Measurements from ENCODE around the gene TASOR.

The TASOR gene

GRCh38 chr3:56681984-56682461 lies 1.0 kb downstream of the TASOR start:
- peak; percentile 32 for DNase-seq

DNA sequence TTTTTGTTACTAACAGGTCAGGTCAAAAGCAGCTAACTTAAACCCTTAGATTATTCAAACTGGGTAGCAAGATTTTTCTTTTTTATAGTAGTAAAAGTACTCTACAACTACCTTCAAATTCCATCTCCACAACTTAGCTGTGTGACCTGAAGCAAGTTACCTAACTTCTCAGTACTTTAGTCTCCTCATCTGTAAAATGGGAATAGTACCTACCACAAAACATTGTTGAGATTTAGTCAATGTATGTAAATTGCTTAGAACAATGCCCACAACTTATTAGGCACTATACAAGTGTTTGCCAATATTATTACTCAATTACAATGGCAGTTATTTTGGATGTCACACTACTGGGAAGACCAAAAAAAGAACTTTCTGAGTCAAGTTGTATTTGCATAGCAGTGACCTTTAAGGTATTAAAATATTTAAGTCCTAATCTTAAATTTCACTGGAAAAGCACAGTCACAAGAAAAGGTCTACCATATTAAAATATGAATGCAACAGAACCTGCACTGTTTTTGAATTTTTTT lies 2.9 kb downstream of the TASOR start:
- DNase-seq, result no peak

- no peak for DNase-seq
Observed at GRCh38 chr3:56677286-56677685, 5.8 kb downstream of the TASOR start.

DNA sequence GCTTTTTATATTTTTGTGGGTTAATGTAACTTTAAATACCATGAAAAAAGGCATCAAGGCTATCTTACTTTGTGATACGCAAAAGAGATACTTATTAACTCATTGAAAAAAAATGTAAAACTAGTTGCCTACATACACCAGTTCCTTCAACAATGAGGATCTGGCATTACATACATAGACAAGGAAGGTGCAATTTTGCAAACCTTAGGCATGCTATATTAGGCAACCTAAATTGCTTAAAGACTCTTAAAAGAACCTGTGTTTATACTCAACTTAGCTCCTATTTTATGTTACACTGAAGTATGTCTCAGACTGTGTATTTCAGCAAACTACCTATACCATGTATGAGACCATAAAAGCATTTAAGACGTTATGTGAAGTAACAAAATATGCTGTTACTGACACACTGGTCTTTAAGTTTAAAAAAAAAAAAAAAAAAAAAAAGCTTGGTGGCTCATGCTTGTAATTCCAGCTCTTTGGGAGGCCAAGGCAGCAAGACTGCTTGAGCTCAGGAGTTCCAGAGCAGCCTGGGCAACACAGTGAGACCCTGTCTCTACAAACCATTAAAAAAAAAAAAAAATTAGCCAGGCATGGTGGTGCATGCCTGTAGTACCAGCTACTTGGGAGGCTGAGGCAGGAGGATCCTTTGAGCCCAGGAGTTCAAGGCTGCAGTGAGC lies 9.1 kb downstream of the TASOR start:
- no peak for DNase-seq

- DNase-seq, result no peak
Observed at GRCh38 chr3:56667973-56668579, 15.0 kb downstream of the TASOR start.

DNA sequence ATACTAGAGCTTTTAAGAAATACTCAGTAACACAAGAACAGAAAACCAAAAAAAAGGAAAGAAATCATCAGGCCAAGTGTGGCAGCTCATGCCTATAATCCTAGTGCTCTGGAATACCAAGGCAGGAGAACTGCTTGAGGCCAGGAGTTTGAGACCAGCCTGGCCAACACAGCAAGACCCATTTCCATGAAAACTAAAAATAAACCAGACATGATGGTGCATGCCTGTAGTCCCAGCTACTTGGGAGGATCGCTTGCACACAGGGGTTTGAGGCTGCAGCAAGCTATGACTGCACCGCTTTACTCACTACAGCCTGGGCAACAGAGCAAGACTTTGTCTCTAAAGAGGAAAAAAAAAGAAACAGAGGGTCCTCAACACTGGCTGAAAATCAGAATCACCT lies 18.2 kb downstream of the TASOR start:
- DNase-seq, result no peak

DNA sequence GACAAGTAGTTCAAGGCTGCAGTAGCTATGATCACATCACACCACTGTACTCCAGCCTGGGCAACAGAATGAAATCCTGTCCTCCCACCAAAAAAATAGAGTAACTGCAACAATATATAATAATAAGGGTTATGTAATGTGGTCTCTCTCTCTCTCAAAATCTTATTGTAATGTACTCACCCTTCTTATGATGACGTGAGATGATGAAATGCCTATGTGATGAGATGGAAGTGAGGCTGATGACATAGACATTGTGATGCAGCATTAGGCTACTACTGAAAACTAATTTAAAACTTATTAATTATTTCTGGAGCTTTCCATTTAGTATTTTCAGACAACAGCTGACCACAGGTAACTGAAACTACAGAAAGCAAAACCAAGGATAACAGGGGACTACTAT lies 27.4 kb downstream of the TASOR start:
- no peak for DNase-seq

DNA sequence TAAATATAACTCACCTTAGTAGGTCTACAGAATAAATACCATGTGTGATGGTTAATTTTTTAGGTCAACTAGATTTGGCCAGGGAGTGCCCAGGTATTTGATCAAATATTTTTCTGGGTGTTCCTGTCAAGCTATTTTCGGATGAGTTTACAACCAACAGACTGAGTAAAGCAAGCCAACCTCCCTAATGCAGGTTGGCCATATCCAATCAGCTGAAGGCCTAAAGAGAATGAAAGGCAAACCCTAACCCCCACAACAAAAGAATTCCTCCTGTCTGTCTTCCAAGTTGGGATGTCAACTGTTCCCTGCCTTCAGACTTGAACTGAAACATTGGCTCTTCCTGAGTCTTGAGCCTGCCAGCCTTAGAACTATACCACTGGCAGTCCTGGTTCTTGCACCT lies 28.6 kb downstream of the TASOR start:
- DNase-seq, result no peak

DNA sequence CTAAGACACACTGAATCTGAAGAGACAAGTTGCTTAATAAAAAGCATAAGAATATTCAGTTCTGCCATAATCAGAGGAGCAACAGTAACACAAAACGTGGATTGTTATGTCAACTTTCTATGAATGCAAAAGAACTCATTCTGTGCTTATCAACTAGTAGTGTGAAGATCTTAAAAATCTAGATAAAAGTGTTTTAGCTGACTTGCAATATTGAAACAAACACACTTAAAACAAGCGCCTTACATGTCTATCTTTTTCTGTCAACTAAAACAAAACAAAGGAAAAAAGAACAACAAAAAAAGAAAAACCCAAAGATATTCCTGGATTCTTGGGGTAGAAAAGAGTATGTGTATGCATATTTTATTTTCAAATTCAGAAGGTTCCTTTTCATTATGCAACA lies 37.7 kb downstream of the TASOR start:
- no peak for DNase-seq

GRCh38 chr3:56633602-56634535 lies 49.2 kb downstream of the TASOR start:
- no peak for DNase-seq
